HG02759 (cell line): Measurements from ENCODE around the gene ACER1.
"Not testable (repeated sequence)": the region's sequence is repeated elsewhere in the genome, so short reads cannot be mapped to it uniquely, and the experiment has no call there.

ENCODE experiments used
- ATAC-seq: cut with Tn5 transposase; IDR thresholded peaks from one replicate; pipeline ENCODE4 v1.9.1; 2021; ENCODE audit warnings: mild to moderate bottlenecking, moderate library complexity; ENCODE audit not compliant: unreplicated experiment

Gene ACER1

GRCh38 chr19:6357174-6357573, 23.8 kb upstream of the ACER1 start:
- ATAC-seq = no peak

GRCh38 chr19:6355321-6356040, 22.1 kb upstream of the ACER1 start:
- not testable (repeated sequence) for ATAC-seq

- no peak for ATAC-seq
Observed at GRCh38 chr19:6354098-6354674, 20.8 kb upstream of the ACER1 start.

- ATAC-seq = no peak
Observed at GRCh38 chr19:6352381-6353165, 19.2 kb upstream of the ACER1 start.

- ATAC-seq = no peak
Observed at GRCh38 chr19:6350688-6351087, 17.3 kb upstream of the ACER1 start.

GRCh38 chr19:6349271-6349670, 15.9 kb upstream of the ACER1 start:
- not testable (repeated sequence) for ATAC-seq

- no peak for ATAC-seq
Observed at GRCh38 chr19:6343462-6343861, 10.1 kb upstream of the ACER1 start.

GRCh38 chr19:6340493-6341201, 7.2 kb upstream of the ACER1 start:
- ATAC-seq = no peak

- ATAC-seq = no peak
Observed at GRCh38 chr19:6334490-6335285, 1.3 kb upstream of the ACER1 start.

- no peak for ATAC-seq
Observed at GRCh38 chr19:6326815-6327214, 6.6 kb downstream of the ACER1 start.

- no peak for ATAC-seq
Observed at GRCh38 chr19:6325614-6326013, 7.8 kb downstream of the ACER1 start.

GRCh38 chr19:6324757-6325156, 8.7 kb downstream of the ACER1 start:
- ATAC-seq = no peak

- ATAC-seq = no peak
Observed at GRCh38 chr19:6322284-6322683, 11.1 kb downstream of the ACER1 start.

GRCh38 chr19:6319376-6319775, 14.0 kb downstream of the ACER1 start:
- ATAC-seq = no peak

GRCh38 chr19:6318772-6319171, 14.6 kb downstream of the ACER1 start:
- no peak for ATAC-seq

GRCh38 chr19:6315646-6316045, 17.8 kb downstream of the ACER1 start:
- ATAC-seq = not testable (repeated sequence)

- no peak for ATAC-seq
Observed at GRCh38 chr19:6313398-6313969, 19.9 kb downstream of the ACER1 start.

GRCh38 chr19:6312018-6312417, 21.4 kb downstream of the ACER1 start:
- ATAC-seq = no peak

GRCh38 chr19:6298413-6298812, 35.0 kb downstream of the ACER1 start:
- no peak for ATAC-seq

GRCh38 chr19:6297202-6297601, 36.2 kb downstream of the ACER1 start:
- no peak for ATAC-seq
